ENCODE data around the gene DIAPH3. TPM values are rescaled to one million over a fixed set of nuclear protein-coding genes. Genes with fewer than 3 reads are reported as not detected.

Gene DIAPH3
- total and polyA plus RNA-seq, 2 of the 8 experiments (the other 6 are each of a cell fraction or from before 2014, with no cell fraction given), result 8.0 to 30.8 TPM

DNA sequence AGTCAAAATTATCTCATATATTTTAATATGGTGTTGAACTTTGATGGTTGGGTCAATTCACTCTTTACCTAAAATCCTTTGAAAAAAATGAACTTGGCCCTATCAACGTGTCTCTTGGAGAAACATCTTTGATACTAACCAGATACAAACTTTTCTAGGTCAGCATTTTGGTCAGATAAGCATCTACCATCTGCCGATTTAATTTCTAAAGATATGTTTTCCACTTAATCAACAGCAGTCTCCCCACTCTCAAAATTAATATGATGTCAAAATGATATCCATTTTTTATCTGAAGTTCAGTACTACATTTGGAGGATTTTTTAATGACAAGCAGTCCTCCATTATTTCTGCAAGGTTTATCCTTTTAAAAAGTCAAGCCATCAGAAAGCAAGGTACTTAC, 288.8 kb downstream of the DIAPH3 start (continued):
- TF ChIP-seq, protein P1, sequence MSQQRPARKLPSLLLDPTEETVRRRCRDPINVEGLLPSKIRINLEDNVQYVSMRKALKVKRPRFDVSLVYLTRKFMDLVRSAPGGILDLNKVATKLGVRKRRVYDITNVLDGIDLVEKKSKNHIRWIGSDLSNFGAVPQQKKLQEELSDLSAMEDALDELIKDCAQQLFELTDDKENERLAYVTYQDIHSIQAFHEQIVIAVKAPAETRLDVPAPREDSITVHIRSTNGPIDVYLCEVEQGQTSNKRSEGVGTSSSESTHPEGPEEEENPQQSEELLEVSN (IDR thresholded peaks at IDR 0.05), result no peak
- TF ChIP-seq PHF8 (conservative IDR thresholded peaks at IDR 0.05; ENCODE audit: low read depth, low read length) (no peak), TAF1 (IDR thresholded peaks at IDR 0.05; ENCODE audit: low read depth, low read length) (no peak), CBX5 (IDR thresholded peaks at IDR 0.05; ENCODE audit: low read depth, low read length) (no peak), ZNF274 (IDR thresholded peaks at IDR 0.05; ENCODE audit: borderline replicate concordance, extremely low read depth, low read length) (no peak), RAD21 (IDR thresholded peaks at IDR 0.05 in 1 of 2, conservative IDR thresholded peaks at IDR 0.05 in 1 of 2; ENCODE audit: low read depth in 2 of 2, low read length in 2 of 2) (no peak), SP2 (IDR thresholded peaks at IDR 0.05; ENCODE audit: low read length) (no peak), MAFK (IDR thresholded peaks at IDR 0.05; ENCODE audit: low read depth, low read length) (no peak)
- TF ChIP-seq, protein P2, sequence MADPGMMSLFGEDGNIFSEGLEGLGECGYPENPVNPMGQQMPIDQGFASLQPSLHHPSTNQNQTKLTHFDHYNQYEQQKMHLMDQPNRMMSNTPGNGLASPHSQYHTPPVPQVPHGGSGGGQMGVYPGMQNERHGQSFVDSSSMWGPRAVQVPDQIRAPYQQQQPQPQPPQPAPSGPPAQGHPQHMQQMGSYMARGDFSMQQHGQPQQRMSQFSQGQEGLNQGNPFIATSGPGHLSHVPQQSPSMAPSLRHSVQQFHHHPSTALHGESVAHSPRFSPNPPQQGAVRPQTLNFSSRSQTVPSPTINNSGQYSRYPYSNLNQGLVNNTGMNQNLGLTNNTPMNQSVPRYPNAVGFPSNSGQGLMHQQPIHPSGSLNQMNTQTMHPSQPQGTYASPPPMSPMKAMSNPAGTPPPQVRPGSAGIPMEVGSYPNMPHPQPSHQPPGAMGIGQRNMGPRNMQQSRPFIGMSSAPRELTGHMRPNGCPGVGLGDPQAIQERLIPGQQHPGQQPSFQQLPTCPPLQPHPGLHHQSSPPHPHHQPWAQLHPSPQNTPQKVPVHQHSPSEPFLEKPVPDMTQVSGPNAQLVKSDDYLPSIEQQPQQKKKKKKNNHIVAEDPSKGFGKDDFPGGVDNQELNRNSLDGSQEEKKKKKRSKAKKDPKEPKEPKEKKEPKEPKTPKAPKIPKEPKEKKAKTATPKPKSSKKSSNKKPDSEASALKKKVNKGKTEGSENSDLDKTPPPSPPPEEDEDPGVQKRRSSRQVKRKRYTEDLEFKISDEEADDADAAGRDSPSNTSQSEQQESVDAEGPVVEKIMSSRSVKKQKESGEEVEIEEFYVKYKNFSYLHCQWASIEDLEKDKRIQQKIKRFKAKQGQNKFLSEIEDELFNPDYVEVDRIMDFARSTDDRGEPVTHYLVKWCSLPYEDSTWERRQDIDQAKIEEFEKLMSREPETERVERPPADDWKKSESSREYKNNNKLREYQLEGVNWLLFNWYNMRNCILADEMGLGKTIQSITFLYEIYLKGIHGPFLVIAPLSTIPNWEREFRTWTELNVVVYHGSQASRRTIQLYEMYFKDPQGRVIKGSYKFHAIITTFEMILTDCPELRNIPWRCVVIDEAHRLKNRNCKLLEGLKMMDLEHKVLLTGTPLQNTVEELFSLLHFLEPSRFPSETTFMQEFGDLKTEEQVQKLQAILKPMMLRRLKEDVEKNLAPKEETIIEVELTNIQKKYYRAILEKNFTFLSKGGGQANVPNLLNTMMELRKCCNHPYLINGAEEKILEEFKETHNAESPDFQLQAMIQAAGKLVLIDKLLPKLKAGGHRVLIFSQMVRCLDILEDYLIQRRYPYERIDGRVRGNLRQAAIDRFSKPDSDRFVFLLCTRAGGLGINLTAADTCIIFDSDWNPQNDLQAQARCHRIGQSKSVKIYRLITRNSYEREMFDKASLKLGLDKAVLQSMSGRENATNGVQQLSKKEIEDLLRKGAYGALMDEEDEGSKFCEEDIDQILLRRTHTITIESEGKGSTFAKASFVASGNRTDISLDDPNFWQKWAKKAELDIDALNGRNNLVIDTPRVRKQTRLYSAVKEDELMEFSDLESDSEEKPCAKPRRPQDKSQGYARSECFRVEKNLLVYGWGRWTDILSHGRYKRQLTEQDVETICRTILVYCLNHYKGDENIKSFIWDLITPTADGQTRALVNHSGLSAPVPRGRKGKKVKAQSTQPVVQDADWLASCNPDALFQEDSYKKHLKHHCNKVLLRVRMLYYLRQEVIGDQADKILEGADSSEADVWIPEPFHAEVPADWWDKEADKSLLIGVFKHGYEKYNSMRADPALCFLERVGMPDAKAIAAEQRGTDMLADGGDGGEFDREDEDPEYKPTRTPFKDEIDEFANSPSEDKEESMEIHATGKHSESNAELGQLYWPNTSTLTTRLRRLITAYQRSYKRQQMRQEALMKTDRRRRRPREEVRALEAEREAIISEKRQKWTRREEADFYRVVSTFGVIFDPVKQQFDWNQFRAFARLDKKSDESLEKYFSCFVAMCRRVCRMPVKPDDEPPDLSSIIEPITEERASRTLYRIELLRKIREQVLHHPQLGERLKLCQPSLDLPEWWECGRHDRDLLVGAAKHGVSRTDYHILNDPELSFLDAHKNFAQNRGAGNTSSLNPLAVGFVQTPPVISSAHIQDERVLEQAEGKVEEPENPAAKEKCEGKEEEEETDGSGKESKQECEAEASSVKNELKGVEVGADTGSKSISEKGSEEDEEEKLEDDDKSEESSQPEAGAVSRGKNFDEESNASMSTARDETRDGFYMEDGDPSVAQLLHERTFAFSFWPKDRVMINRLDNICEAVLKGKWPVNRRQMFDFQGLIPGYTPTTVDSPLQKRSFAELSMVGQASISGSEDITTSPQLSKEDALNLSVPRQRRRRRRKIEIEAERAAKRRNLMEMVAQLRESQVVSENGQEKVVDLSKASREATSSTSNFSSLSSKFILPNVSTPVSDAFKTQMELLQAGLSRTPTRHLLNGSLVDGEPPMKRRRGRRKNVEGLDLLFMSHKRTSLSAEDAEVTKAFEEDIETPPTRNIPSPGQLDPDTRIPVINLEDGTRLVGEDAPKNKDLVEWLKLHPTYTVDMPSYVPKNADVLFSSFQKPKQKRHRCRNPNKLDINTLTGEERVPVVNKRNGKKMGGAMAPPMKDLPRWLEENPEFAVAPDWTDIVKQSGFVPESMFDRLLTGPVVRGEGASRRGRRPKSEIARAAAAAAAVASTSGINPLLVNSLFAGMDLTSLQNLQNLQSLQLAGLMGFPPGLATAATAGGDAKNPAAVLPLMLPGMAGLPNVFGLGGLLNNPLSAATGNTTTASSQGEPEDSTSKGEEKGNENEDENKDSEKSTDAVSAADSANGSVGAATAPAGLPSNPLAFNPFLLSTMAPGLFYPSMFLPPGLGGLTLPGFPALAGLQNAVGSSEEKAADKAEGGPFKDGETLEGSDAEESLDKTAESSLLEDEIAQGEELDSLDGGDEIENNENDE (IDR thresholded peaks at IDR 0.05; ENCODE audit: insufficient replicate concordance, low read length), result no peak

All from H1 (cell line).